GM12872 (cell line): ENCODE data around the gene TP53.

Source experiments
- TF ChIP-seq, protein P1 (sequence below): IDR thresholded peaks from 3 replicates; pipeline ENCODE4 v1.5.1; 2011; ENCODE audit warnings: low read depth, mild to moderate bottlenecking, low read length, moderate library complexity; ENCODE audit not compliant: insufficient read depth

The TP53 gene

DNA sequence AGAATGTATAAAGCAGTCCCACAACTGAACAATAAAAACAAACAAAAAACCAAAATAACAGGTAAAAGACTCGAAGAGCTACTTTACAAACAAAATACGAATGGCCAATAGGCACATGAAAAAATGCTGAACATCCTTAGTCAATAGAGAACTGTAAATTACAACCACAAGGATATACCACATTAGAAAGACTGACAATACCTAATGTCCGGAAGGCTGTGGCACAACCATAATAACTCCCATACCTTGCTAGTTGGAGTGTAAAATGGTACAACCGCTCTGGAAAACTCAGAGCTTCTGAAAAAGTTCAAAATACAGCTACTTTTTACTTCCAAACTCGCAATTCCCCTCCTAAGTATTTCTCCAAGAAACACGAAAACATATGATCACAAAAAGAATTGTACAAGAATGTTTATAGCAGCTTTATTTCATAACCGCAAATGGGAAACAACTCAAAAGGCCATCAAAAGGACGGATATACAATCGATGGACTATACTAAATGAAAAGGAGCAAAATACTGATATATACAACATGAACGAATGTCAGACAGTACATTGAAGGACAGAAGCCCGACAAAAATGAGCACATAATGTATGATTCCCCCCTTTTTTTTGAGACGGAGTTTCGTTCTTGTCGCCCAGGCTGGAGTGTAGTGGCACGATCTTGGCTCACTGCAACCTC, 2.3 kb downstream of the TP53 start:
- TF ChIP-seq, protein P1, sequence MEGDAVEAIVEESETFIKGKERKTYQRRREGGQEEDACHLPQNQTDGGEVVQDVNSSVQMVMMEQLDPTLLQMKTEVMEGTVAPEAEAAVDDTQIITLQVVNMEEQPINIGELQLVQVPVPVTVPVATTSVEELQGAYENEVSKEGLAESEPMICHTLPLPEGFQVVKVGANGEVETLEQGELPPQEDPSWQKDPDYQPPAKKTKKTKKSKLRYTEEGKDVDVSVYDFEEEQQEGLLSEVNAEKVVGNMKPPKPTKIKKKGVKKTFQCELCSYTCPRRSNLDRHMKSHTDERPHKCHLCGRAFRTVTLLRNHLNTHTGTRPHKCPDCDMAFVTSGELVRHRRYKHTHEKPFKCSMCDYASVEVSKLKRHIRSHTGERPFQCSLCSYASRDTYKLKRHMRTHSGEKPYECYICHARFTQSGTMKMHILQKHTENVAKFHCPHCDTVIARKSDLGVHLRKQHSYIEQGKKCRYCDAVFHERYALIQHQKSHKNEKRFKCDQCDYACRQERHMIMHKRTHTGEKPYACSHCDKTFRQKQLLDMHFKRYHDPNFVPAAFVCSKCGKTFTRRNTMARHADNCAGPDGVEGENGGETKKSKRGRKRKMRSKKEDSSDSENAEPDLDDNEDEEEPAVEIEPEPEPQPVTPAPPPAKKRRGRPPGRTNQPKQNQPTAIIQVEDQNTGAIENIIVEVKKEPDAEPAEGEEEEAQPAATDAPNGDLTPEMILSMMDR: no peak

DNA sequence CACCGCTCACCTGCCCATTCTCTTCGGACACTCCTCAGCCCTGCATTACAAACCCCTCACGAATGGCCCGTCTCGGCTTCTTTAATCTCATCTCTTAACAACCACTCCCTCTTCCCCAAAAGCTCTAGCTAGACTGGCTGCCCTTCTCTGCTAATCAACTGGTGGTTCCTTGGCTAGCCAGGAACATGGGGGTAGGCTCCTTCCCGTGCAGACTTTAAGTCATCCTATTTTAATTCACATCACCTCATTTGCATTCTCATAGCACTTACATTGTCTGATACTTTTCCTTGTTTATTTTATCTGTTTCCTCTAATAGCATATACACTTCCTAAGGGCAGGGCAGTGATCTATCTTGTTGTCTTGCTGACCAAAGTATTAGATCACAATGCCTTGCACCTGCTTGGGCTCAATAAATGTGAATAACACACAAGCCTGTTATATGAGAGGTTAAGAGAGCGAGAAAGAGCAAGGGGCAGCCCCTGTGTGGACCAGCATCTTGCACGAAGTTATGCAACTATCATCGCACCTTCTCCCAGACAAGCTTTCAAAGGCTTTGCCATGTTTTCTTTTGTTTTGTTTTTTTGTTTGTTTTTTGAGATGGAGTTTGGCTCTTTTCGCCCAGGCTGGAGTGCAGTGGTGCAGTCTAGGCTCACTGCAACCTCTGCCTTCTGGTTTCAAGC, 9.8 kb downstream of the TP53 start:
- TF ChIP-seq, protein P1: no peak

DNA sequence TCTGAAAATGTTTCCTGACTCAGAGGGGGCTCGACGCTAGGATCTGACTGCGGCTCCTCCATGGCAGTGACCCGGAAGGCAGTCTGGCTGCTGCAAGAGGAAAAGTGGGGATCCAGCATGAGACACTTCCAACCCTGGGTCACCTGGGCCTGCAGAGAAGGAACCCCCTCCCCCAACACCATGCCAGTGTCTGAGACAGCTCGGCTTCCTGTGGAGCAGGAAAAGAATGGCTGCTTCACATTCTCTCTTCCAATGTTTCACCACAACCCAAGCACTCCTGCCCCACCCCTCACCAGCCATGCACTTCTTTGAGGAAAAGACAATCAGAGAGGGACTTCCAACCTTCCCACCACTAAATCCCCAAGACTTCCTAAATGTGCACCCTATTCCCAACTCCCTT, 10.8 kb downstream of the TP53 start:
- TF ChIP-seq, protein P1: no peak

DNA sequence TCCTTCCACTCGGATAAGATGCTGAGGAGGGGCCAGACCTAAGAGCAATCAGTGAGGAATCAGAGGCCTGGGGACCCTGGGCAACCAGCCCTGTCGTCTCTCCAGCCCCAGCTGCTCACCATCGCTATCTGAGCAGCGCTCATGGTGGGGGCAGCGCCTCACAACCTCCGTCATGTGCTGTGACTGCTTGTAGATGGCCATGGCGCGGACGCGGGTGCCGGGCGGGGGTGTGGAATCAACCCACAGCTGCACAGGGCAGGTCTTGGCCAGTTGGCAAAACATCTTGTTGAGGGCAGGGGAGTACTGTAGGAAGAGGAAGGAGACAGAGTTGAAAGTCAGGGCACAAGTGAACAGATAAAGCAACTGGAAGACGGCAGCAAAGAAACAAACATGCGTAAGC, 12.4 kb downstream of the TP53 start:
- TF ChIP-seq, protein P1: no peak

- TF ChIP-seq, protein P1: peak; percentile 59
These were observed 14.1 kb downstream of the TP53 start for GRCh38 chr17:7673239-7673638.

DNA sequence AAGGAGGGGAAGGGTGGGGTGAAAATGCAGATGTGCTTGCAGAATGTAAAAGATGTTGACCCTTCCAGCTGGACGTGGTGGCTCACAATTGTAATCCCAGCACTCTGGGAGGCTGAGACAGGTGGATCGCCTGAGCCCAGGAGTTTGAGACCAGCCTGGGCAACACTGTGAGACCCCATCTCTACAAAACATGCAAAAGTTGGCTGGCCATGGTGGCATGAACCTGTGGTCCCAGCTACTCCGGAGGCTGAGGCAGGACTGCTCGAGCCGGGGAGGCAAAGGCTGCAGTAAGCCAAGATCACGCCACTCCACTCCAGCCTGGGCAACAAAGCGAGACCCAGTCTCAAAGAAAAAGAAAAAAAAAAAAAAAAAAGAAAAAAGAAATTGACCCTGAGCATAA, 18.8 kb downstream of the TP53 start:
- TF ChIP-seq, protein P1: no peak

- TF ChIP-seq, protein P1: no peak
These were observed 19.5 kb downstream of the TP53 start for GRCh38 chr17:7667656-7668406.
